Measurements from ENCODE around the gene SWAP70. TPM values are rescaled to one million over a fixed set of nuclear protein-coding genes. Genes with fewer than 3 reads are reported as not detected.
"Not testable (repeated sequence)": the region's sequence is repeated elsewhere in the genome, so short reads cannot be mapped to it uniquely, and the experiment has no call there.

The SWAP70 gene
- total RNA-seq, 2 experiments from 2014 or later: 8.2 to 9.5 TPM

- intact Hi-C loops (cut with micrococcal nuclease): no loop called here
- H3K4me1 Mint-ChIP-seq (ENCODE audit: low read depth): no peaks in the 10 kb centered on the region
- H3K27me3 Mint-ChIP-seq (ENCODE audit: low read depth): no peaks in the 10 kb centered on the region
- H3K36me3 Mint-ChIP-seq (ENCODE audit: low read depth): peaks cover 13% of the 10 kb centered on the region
- CTCF ChIA-PET: no interaction called here
- H3K9me3 Mint-ChIP-seq: peaks cover 16% of the 10 kb centered on the region
- no peak overlapping the region for H3K4me3 Mint-ChIP-seq
- no peak for DNase-seq
- H3K27ac Mint-ChIP-seq: no peak overlapping the region
Observed at GRCh38 chr11:9733212-9733611, 69.3 kb downstream of the SWAP70 start.

DNA sequence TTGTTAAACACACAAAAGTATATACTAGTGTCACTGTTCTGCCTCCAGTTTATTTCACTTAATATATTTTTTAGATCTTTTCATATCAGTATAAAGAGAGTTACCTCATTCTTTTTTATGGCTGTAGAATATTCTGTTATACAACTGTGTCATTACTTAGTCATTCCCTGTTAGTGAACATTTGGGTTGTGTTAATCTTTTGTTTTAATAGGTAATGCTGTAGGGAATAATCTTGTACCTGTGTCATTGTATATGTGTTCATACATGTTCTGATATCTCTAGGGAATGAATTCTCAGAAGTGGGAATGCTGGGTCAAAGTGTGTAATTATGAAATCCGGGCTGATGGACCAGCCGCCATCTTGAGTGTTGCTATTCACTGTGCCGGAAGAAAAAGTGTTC, 71.4 kb downstream of the SWAP70 start:
- Mint-ChIP-seq H3K4me1 (ENCODE audit: low read depth) (no peaks in the 10 kb centered on the region), H3K9me3 (peaks cover 16% of the 10 kb centered on the region), H3K27me3 (ENCODE audit: low read depth) (no peaks in the 10 kb centered on the region), H3K27ac (no peak overlapping the region), H3K36me3 (ENCODE audit: low read depth) (peaks cover 13% of the 10 kb centered on the region), H3K4me3 (no peak overlapping the region)
- intact Hi-C loops (cut with micrococcal nuclease): no loop called here
- CTCF ChIA-PET: interaction anchor here (0.9 kb wide), 1 partner anchor 229 kb away, joined by 3 read pairs; no protein-coding TSS in a partner anchor
- no peak for DNase-seq

- intact Hi-C loops (cut with micrococcal nuclease): no loop called here
Observed at GRCh38 chr11:9735919-9736318, 72.0 kb downstream of the SWAP70 start.

DNA sequence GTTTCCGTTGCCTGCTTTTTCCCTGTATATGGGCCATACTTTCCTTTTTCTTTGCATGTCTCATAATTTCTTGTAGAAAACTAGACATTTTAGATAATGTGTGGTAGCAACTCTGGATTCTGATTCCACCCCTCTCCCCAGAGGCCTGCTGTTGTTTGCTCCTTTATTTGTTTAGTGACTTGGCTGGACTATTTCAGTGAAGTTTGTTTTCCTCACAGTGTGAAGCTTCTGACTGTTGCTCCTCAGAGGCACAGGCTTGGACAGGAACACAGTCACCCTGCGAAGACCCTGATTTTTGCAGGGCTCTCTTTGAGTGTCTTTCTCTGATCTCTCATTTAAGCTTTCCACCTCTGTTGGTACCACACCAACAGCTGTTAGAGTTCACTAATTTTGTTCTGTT, 72.5 kb downstream of the SWAP70 start:
- Mint-ChIP-seq H3K4me3 (no peak overlapping the region), H3K4me1 (ENCODE audit: low read depth) (no peaks in the 10 kb centered on the region), H3K9me3 (peaks cover 16% of the 10 kb centered on the region), H3K27ac (no peak overlapping the region), H3K36me3 (ENCODE audit: low read depth) (peaks cover 13% of the 10 kb centered on the region), H3K27me3 (ENCODE audit: low read depth) (no peaks in the 10 kb centered on the region)
- intact Hi-C loops (cut with micrococcal nuclease): no loop called here
- CTCF ChIA-PET: interaction anchor here (2.5 kb wide), 1 partner anchor 12 kb away, joined by 10 read pairs; no protein-coding TSS in a partner anchor
- DNase-seq: no peak

More at GRCh38 chr11:9735919-9736318, 72.0 kb downstream of the SWAP70 start:
- no peak for DNase-seq
- H3K9me3 Mint-ChIP-seq: peaks cover 16% of the 10 kb centered on the region
- peaks cover 13% of the 10 kb centered on the region for H3K36me3 Mint-ChIP-seq (ENCODE audit: low read depth)
- no peaks in the 10 kb centered on the region for H3K27me3 Mint-ChIP-seq (ENCODE audit: low read depth)
- no peak overlapping the region for H3K4me3 Mint-ChIP-seq
- CTCF ChIA-PET: interaction anchor here (2.5 kb wide), 1 partner anchor 13 kb away, joined by 10 read pairs; no protein-coding TSS in a partner anchor
- H3K27ac Mint-ChIP-seq: no peak overlapping the region
- H3K4me1 Mint-ChIP-seq (ENCODE audit: low read depth): no peaks in the 10 kb centered on the region

DNA sequence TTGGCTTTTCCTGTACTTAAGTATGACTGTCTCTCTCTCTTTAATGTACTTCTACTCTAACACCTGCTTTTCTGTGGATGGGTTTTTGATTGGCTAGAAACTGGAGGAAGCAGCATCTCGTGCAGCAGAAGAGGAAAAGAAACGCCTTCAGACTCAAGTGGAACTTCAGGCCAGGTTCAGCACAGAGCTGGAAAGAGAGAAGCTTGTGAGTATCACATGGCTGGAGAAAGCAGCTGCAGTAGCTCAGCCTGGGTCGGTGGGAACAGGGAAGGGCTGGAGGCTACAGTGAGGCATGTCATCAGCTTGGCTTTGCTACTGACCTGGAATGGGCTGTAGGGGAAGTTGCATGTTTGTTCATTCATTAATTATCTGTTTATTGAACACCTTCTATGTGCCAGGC, 74.2 kb downstream of the SWAP70 start:
- Mint-ChIP-seq H3K36me3 (ENCODE audit: low read depth) (peaks cover 14% of the 10 kb centered on the region), H3K27me3 (ENCODE audit: low read depth) (no peaks in the 10 kb centered on the region), H3K4me1 (ENCODE audit: low read depth) (no peaks in the 10 kb centered on the region), H3K4me3 (no peak overlapping the region), H3K27ac (no peak overlapping the region), H3K9me3 (peaks cover 16% of the 10 kb centered on the region)
- DNase-seq: no peak
- intact Hi-C loops (cut with micrococcal nuclease): no loop called here
- CTCF ChIA-PET: interaction anchor here (2.5 kb wide), 1 partner anchor 11 kb away, joined by 10 read pairs; no protein-coding TSS in a partner anchor

GRCh38 chr11:9738707-9739106, 74.8 kb downstream of the SWAP70 start:
- no peaks in the 10 kb centered on the region for H3K27me3 Mint-ChIP-seq (ENCODE audit: low read depth)
- H3K4me3 Mint-ChIP-seq: no peak overlapping the region
- H3K4me1 Mint-ChIP-seq (ENCODE audit: low read depth): no peaks in the 10 kb centered on the region
- peaks cover 14% of the 10 kb centered on the region for H3K36me3 Mint-ChIP-seq (ENCODE audit: low read depth)
- no peak for DNase-seq
- intact Hi-C loops (cut with micrococcal nuclease): no loop called here
- peaks cover 16% of the 10 kb centered on the region for H3K9me3 Mint-ChIP-seq
- H3K27ac Mint-ChIP-seq: no peak overlapping the region
- CTCF ChIA-PET: no interaction called here

GRCh38 chr11:9739123-9739900, 75.4 kb downstream of the SWAP70 start:
- intact Hi-C loops (cut with micrococcal nuclease): no loop called here
- H3K36me3 Mint-ChIP-seq (ENCODE audit: low read depth): peaks cover 14% of the 10 kb centered on the region
- H3K9me3 Mint-ChIP-seq: peaks cover 16% of the 10 kb centered on the region
- H3K27ac Mint-ChIP-seq: no peak overlapping the region
- CTCF ChIA-PET: interaction anchor here (0.6 kb wide), 1 partner anchor 143 kb away, joined by 3 read pairs; no protein-coding TSS in a partner anchor
- H3K4me1 Mint-ChIP-seq (ENCODE audit: low read depth): no peaks in the 10 kb centered on the region
- no peak overlapping the region for H3K4me3 Mint-ChIP-seq
- DNase-seq: no peak
- no peaks in the 10 kb centered on the region for H3K27me3 Mint-ChIP-seq (ENCODE audit: low read depth)

GRCh38 chr11:9740202-9740883, 76.5 kb downstream of the SWAP70 start:
- intact Hi-C loops (cut with micrococcal nuclease): no loop called here
- DNase-seq: no peak
- Mint-ChIP-seq H3K27me3 (ENCODE audit: low read depth) (no peaks in the 10 kb centered on the region), H3K4me1 (ENCODE audit: low read depth) (no peaks in the 10 kb centered on the region), H3K27ac (no peak overlapping the region), H3K4me3 (no peak overlapping the region), H3K36me3 (ENCODE audit: low read depth) (peaks cover 11% of the 10 kb centered on the region), H3K9me3 (peaks cover 14% of the 10 kb centered on the region)
- CTCF ChIA-PET: no interaction called here

DNA sequence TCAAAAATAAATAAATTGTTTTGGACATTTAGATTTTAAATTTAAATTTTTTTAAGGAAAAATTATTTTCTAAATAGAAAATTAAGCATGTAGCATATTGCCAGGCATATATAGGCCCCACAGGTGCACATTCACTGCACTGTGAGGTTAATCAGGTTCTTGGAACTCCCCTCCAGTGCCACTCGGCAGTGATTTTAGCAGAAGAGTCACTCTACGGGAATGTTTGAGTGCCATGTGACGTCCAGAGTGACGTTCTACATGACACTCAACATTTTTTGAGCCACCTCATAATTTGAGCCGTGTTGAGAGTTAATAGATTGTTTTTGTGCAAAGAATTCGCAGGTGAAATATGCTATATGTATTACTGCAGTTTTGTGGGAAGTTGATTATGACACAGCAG, 77.4 kb downstream of the SWAP70 start:
- H3K27ac Mint-ChIP-seq: no peak overlapping the region
- no peak for DNase-seq
- no peak overlapping the region for H3K4me3 Mint-ChIP-seq
- peaks cover 6% of the 10 kb centered on the region for H3K9me3 Mint-ChIP-seq
- no peaks in the 10 kb centered on the region for H3K4me1 Mint-ChIP-seq (ENCODE audit: low read depth)
- CTCF ChIA-PET: interaction anchor here (0.6 kb wide), 1 partner anchor 207 kb away, joined by 3 read pairs; no protein-coding TSS in a partner anchor
- H3K27me3 Mint-ChIP-seq (ENCODE audit: low read depth): no peaks in the 10 kb centered on the region
- intact Hi-C loops (cut with micrococcal nuclease): no loop called here
- H3K36me3 Mint-ChIP-seq (ENCODE audit: low read depth): peaks cover 7% of the 10 kb centered on the region

DNA sequence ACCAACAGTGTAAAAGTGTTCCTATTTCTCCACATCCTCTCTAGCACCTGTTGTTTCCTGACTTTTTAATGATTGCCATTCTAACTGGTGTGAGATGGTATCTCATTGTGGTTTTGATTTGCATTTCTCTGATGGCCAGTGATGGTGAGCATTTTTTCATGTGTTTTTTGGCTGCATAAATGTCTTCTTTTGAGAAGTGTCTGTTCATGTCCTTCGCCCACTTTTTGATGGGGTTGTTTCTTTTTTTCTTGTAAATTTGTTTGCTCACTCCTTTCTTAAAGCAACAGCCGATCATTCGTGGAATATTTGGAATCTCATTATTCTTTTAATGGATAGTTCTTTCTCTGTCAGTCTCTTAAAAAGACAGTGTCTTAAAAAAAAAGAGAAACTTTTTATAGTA, 79.6 kb downstream of the SWAP70 start:
- H3K4me1 Mint-ChIP-seq (ENCODE audit: low read depth); H3K36me3 Mint-ChIP-seq (ENCODE audit: low read depth); H3K4me3 Mint-ChIP-seq; CTCF ChIA-PET; DNase-seq; H3K27me3 Mint-ChIP-seq (ENCODE audit: low read depth); H3K9me3 Mint-ChIP-seq; H3K27ac Mint-ChIP-seq; intact Hi-C loops (cut with micrococcal nuclease): not testable (repeated sequence)

GRCh38 chr11:9745411-9746211, 81.7 kb downstream of the SWAP70 start:
- intact Hi-C loops (cut with micrococcal nuclease): no loop called here

DNA sequence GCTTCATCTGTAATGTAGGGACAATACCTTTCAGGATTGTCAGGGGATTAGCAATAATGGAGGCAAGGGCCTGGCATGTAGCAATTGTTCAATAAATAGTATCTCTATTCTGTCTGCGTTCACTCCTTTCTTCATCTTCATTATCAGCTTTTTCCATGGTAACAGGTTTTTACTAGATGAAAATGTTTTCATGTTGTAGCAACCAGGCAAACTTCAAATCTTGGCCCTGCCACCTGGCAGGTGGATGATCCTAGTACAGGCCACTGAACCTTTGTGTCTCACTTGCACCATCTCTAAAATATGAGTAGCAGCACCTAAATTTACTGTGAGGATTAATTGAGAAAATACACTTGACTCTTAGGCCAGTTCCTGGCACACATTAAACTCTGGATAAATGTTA, 83.4 kb downstream of the SWAP70 start:
- intact Hi-C loops (cut with micrococcal nuclease): no loop called here
- peaks cover 3% of the 10 kb centered on the region for H3K4me1 Mint-ChIP-seq (ENCODE audit: low read depth)
- no peak overlapping the region for H3K27ac Mint-ChIP-seq
- H3K9me3 Mint-ChIP-seq: no peaks in the 10 kb centered on the region
- no peaks in the 10 kb centered on the region for H3K27me3 Mint-ChIP-seq (ENCODE audit: low read depth)
- no peaks in the 10 kb centered on the region for H3K36me3 Mint-ChIP-seq (ENCODE audit: low read depth)
- CTCF ChIA-PET: interaction anchor here (0.6 to 7.2 kb wide), 10 partner anchors 8 to 1340 kb away, joined by 3 to 92 read pairs (median 6); no protein-coding TSS in a partner anchor
- H3K4me3 Mint-ChIP-seq: no peak overlapping the region
- no peak for DNase-seq

More at GRCh38 chr11:9745411-9746211, 81.7 kb downstream of the SWAP70 start:
- CTCF ChIA-PET: interaction anchor here (0.6 to 1.6 kb wide), 3 partner anchors 144 to 211 kb away, joined by 3 to 6 read pairs (median 3); no protein-coding TSS in a partner anchor
- Mint-ChIP-seq H3K27ac (no peak overlapping the region), H3K4me3 (no peak overlapping the region), H3K36me3 (ENCODE audit: low read depth) (peaks cover 2% of the 10 kb centered on the region), H3K27me3 (ENCODE audit: low read depth) (no peaks in the 10 kb centered on the region), H3K9me3 (no peaks in the 10 kb centered on the region), H3K4me1 (ENCODE audit: low read depth) (peaks cover 3% of the 10 kb centered on the region)
- no peak for DNase-seq

All from activated naive CD4-positive, alpha-beta T cell treated with anti-CD3 and anti-CD28 coated beads for 36 hours (primary cell).